H1 (cell line): ENCODE measurements around the gene CAMK2B. TPM values are rescaled to one million over a fixed set of nuclear protein-coding genes. Genes with fewer than 3 reads are reported as not detected.

ENCODE experiments used
- BCL11A ChIP-seq, 2 experiments: IDR thresholded peaks; one replicate each; pipeline ENCODE4 v1.6.1; 2011; ENCODE audit warnings: low read depth in 2 of 2, low read length in 2 of 2, mild to moderate bottlenecking in 2 of 2
- FOSL1 ChIP-seq: IDR thresholded peaks from 2 replicates; pipeline ENCODE4 v1.6.1; 2011; ENCODE audit warnings: mild to moderate bottlenecking, low read depth, low read length, moderate library complexity; ENCODE audit not compliant: insufficient read depth
- RAD21 ChIP-seq, 2 experiments: IDR thresholded peaks in 1 of 2; conservative IDR thresholded peaks in 1 of 2; 2 replicates each; pipeline ENCODE4 v1.6.1; 2011; ENCODE audit warnings: low read depth in 2 of 2, low read length in 2 of 2, improper control_type of control experiment in 1 of 2, inconsistent platforms in 1 of 2, mild to moderate bottlenecking in 1 of 2, moderate library complexity in 1 of 2
- RFX5 ChIP-seq: IDR thresholded peaks from 2 replicates; pipeline ENCODE4 v1.6.1; 2011; ENCODE audit warnings: low read depth, low read length, improper control_type of control experiment, borderline replicate concordance
- TBP ChIP-seq: IDR thresholded peaks from 2 replicates; pipeline ENCODE4 v1.6.1; 2011; ENCODE audit warnings: low read depth, low read length, improper control_type of control experiment
- TEAD4 ChIP-seq: IDR thresholded peaks from 2 replicates; pipeline ENCODE4 v1.6.1; 2012; ENCODE audit warnings: low read depth, low read length, inconsistent platforms, mixed read lengths
- polyA plus RNA-seq, 7 experiments: library from polyadenylated mRNA; depleted of rRNA in 3 of 7; stranded (reverse) in 5 of 7; unstranded in 2 of 7; fragments of >200 nt in 5 of 7; fragments of 200-250 nt in 2 of 7; gene quantifications; 1 replicate in 5 of 7; 2 replicates in 1 of 7; 4 replicates in 1 of 7; pipeline versions ENCODE4 v1.2.1 to v1.2.3, GENCODE V29; 2011 to 2013; ENCODE audit warnings: missing spikeins in 2 of 7, mixed read lengths in 2 of 7
- total RNA-seq: library from RNA; stranded (reverse); fragmentation: NEBNext Ultra II Directional; extraction: Animal tissue kit (Norgen Biotek cat#: 25700); gene quantifications from 2 replicates; pipeline ENCODE4 v1.2.1, GENCODE V29; 2021
- TF ChIP-seq, protein P1 (sequence below): IDR thresholded peaks from 2 replicates; pipeline ENCODE4 v1.6.1; 2012; ENCODE audit warnings: low read length, inconsistent platforms
- TF ChIP-seq, protein P2 (sequence below): fragments of 300-600 bp; sonication (generic); IDR thresholded peaks from 2 replicates; pipeline ENCODE4 v1.7.1; 2012; ENCODE audit warnings: low read length, moderate library complexity, mild to moderate bottlenecking, inconsistent platforms; ENCODE audit not compliant: insufficient replicate concordance

CAMK2B gene
- total and polyA plus RNA-seq, 2 of the 8 experiments (the other 6 are each of a cell fraction or from before 2014, with no cell fraction given): 0.05 to 0.15 TPM

DNA sequence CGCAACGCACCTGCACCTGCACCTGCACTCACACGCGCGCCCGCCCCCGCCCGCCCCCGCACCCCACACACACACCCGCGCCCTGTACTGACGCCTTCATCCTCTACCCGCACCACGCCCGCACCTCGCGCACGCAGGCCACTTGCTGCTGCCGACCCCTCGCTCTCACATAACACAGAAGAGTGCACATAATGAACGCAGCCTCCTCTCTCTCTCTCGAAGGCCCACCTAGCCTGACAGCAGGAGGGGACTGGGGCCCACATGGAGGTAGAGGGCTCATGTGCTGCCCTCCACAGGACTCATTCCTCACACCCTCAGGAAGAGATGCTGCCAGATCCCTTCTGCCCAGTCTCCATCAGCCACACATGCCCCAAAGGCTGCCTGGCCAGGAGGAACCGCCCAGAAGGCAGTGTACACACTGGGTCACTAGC, 432 bp upstream of the CAMK2B start (continued):
- TF ChIP-seq, protein P1, sequence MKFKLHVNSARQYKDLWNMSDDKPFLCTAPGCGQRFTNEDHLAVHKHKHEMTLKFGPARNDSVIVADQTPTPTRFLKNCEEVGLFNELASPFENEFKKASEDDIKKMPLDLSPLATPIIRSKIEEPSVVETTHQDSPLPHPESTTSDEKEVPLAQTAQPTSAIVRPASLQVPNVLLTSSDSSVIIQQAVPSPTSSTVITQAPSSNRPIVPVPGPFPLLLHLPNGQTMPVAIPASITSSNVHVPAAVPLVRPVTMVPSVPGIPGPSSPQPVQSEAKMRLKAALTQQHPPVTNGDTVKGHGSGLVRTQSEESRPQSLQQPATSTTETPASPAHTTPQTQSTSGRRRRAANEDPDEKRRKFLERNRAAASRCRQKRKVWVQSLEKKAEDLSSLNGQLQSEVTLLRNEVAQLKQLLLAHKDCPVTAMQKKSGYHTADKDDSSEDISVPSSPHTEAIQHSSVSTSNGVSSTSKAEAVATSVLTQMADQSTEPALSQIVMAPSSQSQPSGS: no peak
- TF ChIP-seq RAD21 (IDR thresholded peaks at IDR 0.05 in 1 of 2, conservative IDR thresholded peaks at IDR 0.05 in 1 of 2; ENCODE audit: low read depth in 2 of 2, low read length in 2 of 2) (peak; percentile 29 to 46; a peak in 2 of 4 replicates), TBP (no peak), TEAD4 (no peak), BCL11A (IDR thresholded peaks at IDR 0.05; ENCODE audit: low read depth in 2 of 2, low read length in 2 of 2) (no peak), RFX5 (no peak), FOSL1 (no peak)
- TF ChIP-seq, protein P2, sequence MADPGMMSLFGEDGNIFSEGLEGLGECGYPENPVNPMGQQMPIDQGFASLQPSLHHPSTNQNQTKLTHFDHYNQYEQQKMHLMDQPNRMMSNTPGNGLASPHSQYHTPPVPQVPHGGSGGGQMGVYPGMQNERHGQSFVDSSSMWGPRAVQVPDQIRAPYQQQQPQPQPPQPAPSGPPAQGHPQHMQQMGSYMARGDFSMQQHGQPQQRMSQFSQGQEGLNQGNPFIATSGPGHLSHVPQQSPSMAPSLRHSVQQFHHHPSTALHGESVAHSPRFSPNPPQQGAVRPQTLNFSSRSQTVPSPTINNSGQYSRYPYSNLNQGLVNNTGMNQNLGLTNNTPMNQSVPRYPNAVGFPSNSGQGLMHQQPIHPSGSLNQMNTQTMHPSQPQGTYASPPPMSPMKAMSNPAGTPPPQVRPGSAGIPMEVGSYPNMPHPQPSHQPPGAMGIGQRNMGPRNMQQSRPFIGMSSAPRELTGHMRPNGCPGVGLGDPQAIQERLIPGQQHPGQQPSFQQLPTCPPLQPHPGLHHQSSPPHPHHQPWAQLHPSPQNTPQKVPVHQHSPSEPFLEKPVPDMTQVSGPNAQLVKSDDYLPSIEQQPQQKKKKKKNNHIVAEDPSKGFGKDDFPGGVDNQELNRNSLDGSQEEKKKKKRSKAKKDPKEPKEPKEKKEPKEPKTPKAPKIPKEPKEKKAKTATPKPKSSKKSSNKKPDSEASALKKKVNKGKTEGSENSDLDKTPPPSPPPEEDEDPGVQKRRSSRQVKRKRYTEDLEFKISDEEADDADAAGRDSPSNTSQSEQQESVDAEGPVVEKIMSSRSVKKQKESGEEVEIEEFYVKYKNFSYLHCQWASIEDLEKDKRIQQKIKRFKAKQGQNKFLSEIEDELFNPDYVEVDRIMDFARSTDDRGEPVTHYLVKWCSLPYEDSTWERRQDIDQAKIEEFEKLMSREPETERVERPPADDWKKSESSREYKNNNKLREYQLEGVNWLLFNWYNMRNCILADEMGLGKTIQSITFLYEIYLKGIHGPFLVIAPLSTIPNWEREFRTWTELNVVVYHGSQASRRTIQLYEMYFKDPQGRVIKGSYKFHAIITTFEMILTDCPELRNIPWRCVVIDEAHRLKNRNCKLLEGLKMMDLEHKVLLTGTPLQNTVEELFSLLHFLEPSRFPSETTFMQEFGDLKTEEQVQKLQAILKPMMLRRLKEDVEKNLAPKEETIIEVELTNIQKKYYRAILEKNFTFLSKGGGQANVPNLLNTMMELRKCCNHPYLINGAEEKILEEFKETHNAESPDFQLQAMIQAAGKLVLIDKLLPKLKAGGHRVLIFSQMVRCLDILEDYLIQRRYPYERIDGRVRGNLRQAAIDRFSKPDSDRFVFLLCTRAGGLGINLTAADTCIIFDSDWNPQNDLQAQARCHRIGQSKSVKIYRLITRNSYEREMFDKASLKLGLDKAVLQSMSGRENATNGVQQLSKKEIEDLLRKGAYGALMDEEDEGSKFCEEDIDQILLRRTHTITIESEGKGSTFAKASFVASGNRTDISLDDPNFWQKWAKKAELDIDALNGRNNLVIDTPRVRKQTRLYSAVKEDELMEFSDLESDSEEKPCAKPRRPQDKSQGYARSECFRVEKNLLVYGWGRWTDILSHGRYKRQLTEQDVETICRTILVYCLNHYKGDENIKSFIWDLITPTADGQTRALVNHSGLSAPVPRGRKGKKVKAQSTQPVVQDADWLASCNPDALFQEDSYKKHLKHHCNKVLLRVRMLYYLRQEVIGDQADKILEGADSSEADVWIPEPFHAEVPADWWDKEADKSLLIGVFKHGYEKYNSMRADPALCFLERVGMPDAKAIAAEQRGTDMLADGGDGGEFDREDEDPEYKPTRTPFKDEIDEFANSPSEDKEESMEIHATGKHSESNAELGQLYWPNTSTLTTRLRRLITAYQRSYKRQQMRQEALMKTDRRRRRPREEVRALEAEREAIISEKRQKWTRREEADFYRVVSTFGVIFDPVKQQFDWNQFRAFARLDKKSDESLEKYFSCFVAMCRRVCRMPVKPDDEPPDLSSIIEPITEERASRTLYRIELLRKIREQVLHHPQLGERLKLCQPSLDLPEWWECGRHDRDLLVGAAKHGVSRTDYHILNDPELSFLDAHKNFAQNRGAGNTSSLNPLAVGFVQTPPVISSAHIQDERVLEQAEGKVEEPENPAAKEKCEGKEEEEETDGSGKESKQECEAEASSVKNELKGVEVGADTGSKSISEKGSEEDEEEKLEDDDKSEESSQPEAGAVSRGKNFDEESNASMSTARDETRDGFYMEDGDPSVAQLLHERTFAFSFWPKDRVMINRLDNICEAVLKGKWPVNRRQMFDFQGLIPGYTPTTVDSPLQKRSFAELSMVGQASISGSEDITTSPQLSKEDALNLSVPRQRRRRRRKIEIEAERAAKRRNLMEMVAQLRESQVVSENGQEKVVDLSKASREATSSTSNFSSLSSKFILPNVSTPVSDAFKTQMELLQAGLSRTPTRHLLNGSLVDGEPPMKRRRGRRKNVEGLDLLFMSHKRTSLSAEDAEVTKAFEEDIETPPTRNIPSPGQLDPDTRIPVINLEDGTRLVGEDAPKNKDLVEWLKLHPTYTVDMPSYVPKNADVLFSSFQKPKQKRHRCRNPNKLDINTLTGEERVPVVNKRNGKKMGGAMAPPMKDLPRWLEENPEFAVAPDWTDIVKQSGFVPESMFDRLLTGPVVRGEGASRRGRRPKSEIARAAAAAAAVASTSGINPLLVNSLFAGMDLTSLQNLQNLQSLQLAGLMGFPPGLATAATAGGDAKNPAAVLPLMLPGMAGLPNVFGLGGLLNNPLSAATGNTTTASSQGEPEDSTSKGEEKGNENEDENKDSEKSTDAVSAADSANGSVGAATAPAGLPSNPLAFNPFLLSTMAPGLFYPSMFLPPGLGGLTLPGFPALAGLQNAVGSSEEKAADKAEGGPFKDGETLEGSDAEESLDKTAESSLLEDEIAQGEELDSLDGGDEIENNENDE: no peak
- TF ChIP-seq, all 59 proteins: peak for 5
